Lower lobe of right lung (tissue), 2 donors: Measurements from ENCODE around the gene ALX3. TPM values are rescaled to one million over a fixed set of nuclear protein-coding genes. Genes with fewer than 3 reads are reported as not detected.

Source experiments
- ATAC-seq, 2 donors: fragments of 200-7000 bp; cut with Tn5 transposase; one replicate each; pipeline ENCODE4 v1.9.1; 2020 to 2022; ENCODE audit warnings: mild to moderate bottlenecking in 2 of 2, moderate library complexity in 2 of 2
- DNase-seq: peaks from one replicate; pipeline ENCODE4 v3.0.0-alpha.2; 2020
- H3K27ac ChIP-seq: fragments of 200-600 bp; one replicate; pipeline ENCODE4 v1.8.0; 2022
- H3K27me3 ChIP-seq: fragments of 200-600 bp; one replicate; pipeline ENCODE4 v1.8.0; 2022; ENCODE audit warnings: low read depth
- H3K36me3 ChIP-seq: fragments of 200-600 bp; one replicate; pipeline ENCODE4 v1.8.0; 2022; ENCODE audit warnings: mild to moderate bottlenecking
- H3K4me1 ChIP-seq: fragments of 200-600 bp; one replicate; pipeline ENCODE4 v1.8.0; 2022
- H3K4me3 ChIP-seq: fragments of 200-600 bp; one replicate; pipeline ENCODE4 v1.8.0; 2022; ENCODE audit warnings: mild to moderate bottlenecking
- H3K9me3 ChIP-seq: fragments of 200-600 bp; one replicate; pipeline ENCODE4 v1.8.0; 2022
- CTCF ChIP-seq: fragments of 200-600 bp; IDR thresholded peaks from one replicate; pipeline ENCODE4 v1.8.0; 2022; ENCODE audit warnings: antibody characterized with exemption, mild to moderate bottlenecking
- intact Hi-C: fragments of 100-400 bp; cut with DNase I; formaldehyde crosslinking; loops from one replicate; pipeline ENCODE4 v1.11.0; 2022
- total RNA-seq: library from RNA; stranded (reverse); fragmentation: NEBNext Ultra II Directional; extraction: Animal tissue kit (Norgen Biotek cat#: 25700); gene quantifications from one replicate; pipeline ENCODE4 v1.2.1, GENCODE V29; 2021
- donor health status: DM: no; HTN: yes; CAD: no; lungs with severe emphysema.

Gene ALX3
- total RNA-seq, 1 donor from 2014 or later: not detected

GRCh38 chr1:110024613-110025012 lies 45.9 kb downstream of the ALX3 start:
- ATAC-seq (no peak), DNase-seq (no peak)
- Histone ChIP-seq H3K27me3 (no peaks in the 10 kb centered on the region), H3K27ac (no peak overlapping the region), H3K4me1 (no peaks in the 10 kb centered on the region), H3K4me3 (no peak overlapping the region), H3K9me3 (no peaks in the 10 kb centered on the region), H3K36me3 (peaks cover 53% of the 10 kb centered on the region)
- no peak for TF ChIP-seq CTCF
- intact Hi-C loops: no loop called here

DNA sequence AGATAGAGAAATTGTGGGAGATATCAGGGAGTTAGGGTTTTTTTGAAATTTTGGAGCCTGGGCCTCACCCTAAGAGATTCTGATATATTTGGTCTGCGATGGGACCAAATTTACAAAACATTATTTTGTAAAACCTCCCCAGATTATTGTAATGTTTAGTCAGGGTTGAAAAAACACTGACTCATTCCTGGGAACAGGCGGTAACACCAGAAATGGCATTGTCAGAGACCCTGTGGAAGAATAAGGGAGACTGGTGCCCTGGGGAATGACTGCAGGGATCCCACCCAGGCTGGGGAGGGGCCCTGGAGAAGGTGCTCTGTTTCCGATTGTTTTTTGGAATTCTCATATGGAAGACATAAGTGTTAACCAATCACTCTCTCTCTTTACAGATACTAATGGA lies 49.2 kb downstream of the ALX3 start:
- H3K9me3 ChIP-seq: no peaks in the 10 kb centered on the region
- intact Hi-C loops: no loop called here
- no peak overlapping the region for H3K4me3 ChIP-seq
- no peak overlapping the region for H3K27ac ChIP-seq
- no peaks in the 10 kb centered on the region for H3K27me3 ChIP-seq
- no peak for TF ChIP-seq CTCF
- DNase-seq (no peak), ATAC-seq (no peak)
- H3K36me3 ChIP-seq: peaks cover 86% of the 10 kb centered on the region
- H3K4me1 ChIP-seq: no peaks in the 10 kb centered on the region

DNA sequence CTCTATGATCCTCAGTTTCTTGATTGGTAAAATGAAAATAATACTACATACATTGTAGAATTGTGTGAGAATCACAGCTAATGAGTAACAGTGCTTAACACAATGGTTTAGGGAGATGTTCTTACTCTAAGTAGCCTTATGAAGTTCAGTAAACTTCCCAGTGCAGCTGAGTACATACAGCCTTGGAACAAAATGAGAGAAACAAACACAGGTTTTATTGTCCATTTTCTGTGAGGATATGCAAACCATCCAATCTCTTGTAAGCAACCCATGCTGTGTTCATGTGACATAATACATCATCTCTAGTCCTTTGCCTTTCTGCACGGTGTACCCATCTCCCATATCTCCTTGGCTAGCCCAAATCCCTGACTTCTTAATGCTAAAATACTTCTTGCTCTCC lies 50.7 kb downstream of the ALX3 start:
- intact Hi-C loops: no loop called here
- no peaks in the 10 kb centered on the region for H3K27me3 ChIP-seq
- H3K4me1 ChIP-seq: no peaks in the 10 kb centered on the region
- no peak overlapping the region for H3K27ac ChIP-seq
- DNase-seq (no peak), ATAC-seq (no peak)
- TF ChIP-seq CTCF: no peak
- no peak overlapping the region for H3K4me3 ChIP-seq
- no peaks in the 10 kb centered on the region for H3K9me3 ChIP-seq
- H3K36me3 ChIP-seq: peaks cover 100% of the 10 kb centered on the region

DNA sequence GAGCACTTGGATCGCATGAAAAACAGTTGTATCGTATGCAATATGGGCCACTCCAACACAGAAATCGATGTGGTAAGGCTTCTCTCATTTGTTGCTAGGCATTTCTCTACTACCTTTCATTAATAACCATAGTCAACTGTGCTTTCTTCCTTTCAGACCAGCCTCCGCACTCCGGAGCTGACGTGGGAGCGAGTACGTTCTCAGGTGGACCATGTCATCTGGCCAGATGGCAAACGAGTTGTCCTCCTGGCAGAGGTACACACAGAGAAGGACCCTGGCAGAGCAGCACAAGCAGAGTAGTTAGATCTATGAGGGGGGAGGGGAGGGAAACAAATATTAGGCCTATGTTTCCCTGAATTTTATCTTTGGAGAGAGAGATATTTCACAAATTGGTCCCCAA lies 52.1 kb downstream of the ALX3 start:
- no peaks in the 10 kb centered on the region for H3K4me1 ChIP-seq
- peaks cover 100% of the 10 kb centered on the region for H3K36me3 ChIP-seq
- H3K9me3 ChIP-seq: no peaks in the 10 kb centered on the region
- H3K27ac ChIP-seq: no peak overlapping the region
- TF ChIP-seq CTCF: no peak
- H3K27me3 ChIP-seq: no peaks in the 10 kb centered on the region
- DNase-seq (no peak), ATAC-seq (no peak)
- H3K4me3 ChIP-seq: no peak overlapping the region
- intact Hi-C loops: no loop called here

GRCh38 chr1:110017792-110018191 lies 52.7 kb downstream of the ALX3 start:
- H3K27ac ChIP-seq: no peak overlapping the region
- intact Hi-C loops: no loop called here
- H3K27me3 ChIP-seq: no peaks in the 10 kb centered on the region
- H3K36me3 ChIP-seq: peaks cover 100% of the 10 kb centered on the region
- DNase-seq (no peak), ATAC-seq (no peak)
- no peaks in the 10 kb centered on the region for H3K9me3 ChIP-seq
- H3K4me1 ChIP-seq: no peaks in the 10 kb centered on the region
- no peak for TF ChIP-seq CTCF
- H3K4me3 ChIP-seq: no peak overlapping the region
